Kidney tubule cell (primary cell): ENCODE data around the gene TPRN.

Source experiments
- DNase-seq: peaks from one replicate; pipeline ENCODE4 v3.0.0-alpha.2; 2018; ENCODE audit warnings: low spot score

The TPRN gene

GRCh38 chr9:137173796-137174664, 26.5 kb downstream of the TPRN start:
- DNase-seq: no peak

DNA sequence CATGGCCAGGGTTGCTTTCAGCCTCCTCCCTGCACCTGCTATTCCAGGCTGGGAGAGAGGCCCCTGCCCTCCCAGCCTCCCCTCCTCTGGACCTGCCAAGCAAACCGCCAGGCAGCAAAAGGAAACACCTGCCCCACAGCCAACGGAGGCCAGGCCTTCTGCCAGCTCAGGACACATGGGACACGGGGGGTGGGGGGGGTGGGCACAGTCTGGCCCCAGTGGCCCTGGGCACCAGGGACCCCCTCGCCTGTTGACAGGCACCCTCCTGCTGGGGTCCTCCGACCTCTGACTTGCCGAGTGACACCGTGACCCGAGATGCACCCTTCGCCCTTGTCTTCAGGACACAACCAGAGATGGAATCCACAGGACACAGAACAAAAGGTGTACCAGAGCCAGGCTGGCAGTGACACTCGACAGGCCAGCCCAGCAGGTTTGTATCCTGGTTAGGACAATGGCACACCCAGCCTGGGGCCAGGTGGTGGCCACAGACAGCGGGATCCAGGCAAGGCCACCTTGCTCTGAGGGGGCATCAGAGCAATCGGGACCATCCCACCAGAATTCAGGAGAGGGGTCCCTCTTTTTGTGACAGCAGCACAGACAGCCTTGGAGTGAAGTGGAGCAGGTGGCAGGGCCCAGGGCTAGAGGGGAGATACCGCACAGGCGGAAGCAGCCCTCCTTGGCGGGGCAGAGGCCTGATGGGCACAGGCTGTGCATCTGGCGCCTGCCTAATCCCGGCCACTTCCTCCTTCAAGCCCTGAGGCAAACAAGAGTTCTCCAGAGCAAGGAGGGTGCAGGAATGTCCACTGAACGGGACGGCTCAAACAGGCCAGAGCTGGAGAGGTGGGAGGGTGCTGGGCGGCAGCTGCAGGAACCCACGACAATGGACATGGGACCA, 27.4 kb downstream of the TPRN start:
- DNase-seq: no peak

DNA sequence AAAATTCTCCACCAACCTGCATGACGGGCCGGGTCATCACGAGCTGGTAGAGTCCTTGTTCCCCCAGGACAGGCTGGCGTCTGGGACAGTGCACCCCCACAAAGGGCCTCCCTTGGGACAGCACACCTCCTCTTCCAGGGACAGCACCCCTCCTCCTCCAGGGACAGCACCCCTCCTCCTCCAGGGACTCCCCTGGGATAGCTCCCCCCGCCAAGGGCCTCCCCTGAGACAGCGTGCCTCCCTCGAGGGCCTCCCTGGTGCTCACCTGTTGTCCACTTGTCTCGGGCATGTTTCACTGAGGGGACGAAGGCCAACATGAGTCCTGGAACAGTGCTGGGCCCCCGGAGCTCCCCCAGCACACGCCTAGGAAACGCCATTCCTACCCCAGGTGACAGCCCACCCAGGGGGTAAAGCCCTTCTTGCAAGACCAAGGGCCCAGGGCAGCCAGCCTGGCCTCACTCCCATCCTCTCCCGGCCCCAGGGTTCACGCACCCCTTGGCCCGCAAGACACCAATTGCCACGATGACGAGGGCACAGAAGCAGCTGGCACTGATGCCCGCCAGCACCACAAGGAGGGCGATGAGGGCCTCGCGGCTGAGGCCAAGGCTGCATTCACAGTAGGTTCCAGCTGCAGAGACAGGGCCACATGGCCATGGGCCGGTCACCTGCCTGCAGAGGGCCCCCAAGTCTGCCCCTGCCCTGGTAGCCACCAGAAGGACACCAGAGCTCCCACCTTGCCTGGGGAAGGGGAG, 29.2 kb downstream of the TPRN start:
- no peak for DNase-seq

GRCh38 chr9:137170486-137171148, 29.9 kb downstream of the TPRN start:
- no peak for DNase-seq

GRCh38 chr9:137169896-137170358, 30.6 kb downstream of the TPRN start, which contains the start of gene LRRC26:
TSS of gene LRRC26 (minus strand) at chr9:137170051. CDS start at chr9:137169943, 108 bp downstream.
- no peak for DNase-seq

GRCh38 chr9:137168904-137169856, 31.4 kb downstream of the TPRN start:
- peak; percentile 64 for DNase-seq

GRCh38 chr9:137168573-137168903, 32.0 kb downstream of the TPRN start:
- no peak for DNase-seq

DNA sequence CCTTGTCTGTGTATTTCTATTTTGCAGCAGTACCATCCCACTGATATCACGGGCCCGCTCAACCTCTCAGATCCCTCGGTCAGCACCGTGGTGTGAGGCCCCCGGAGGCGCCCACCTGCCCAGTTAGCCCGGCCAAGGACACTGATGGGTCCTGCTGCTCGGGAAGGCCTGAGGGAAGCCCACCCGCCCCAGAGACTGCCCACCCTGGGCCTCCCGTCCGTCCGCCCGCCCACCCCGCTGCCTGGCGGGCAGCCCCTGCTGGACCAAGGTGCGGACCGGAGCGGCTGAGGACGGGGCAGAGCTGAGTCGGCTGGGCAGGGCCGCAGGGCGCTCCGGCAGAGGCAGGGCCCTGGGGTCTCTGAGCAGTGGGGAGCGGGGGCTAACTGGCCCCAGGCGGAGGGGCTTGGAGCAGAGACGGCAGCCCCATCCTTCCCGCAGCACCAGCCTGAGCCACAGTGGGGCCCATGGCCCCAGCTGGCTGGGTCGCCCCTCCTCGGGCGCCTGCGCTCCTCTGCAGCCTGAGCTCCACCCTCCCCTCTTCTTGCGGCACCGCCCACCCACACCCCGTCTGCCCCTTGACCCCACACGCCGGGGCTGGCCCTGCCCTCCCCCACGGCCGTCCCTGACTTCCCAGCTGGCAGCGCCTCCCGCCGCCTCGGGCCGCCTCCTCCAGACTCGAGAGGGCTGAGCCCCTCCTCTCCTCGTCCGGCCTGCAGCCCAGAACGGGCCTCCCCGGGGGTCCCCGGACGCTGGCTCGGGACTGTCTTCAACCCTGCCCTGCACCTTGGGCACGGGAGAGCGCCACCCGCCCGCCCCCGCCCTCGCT, 32.6 kb downstream of the TPRN start:
- no peak for DNase-seq

GRCh38 chr9:137167277-137167746, 33.2 kb downstream of the TPRN start:
- DNase-seq: no peak

DNA sequence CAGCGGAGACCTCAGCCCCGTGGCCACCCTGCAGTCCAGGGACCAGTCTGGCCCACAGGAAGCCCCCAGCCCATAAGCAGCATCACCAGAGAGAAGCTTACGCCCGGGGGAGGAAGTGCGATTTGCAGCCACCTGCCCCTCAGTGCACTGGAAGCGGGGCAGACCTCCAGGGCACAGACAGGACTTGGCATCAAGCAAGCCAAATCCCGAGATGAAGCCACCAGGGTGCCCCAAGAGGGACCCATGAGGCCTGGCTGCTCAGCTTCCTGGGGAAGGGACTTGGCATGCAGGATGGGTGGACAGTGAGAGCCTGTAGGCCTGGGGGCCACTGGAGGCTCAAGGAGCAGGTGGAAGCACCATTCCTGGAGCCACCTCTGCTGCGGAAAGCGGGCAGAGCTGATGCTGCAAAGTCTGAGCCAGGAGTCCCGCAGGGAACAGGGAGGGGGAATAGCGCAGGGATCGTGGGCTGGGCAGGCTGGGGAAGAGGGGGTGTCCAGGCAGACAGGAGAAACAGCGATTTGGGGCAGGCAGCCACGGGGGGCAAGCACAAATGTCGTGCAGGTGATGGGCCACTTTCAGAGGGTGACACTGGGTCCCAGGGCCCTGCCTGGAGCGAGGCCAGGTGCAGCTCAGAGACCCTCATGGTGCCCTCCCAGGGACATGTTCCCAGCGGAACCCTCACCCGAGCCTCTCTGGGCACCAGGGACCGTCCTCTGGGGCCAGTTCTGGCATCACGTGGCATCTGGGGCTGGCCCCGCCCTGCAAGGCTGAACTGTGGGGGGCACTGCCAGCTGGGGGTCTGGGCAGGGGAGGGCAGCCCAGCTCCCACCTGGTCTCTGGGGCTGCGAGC, 33.9 kb downstream of the TPRN start:
- no peak for DNase-seq

GRCh38 chr9:137165250-137165836, 35.2 kb downstream of the TPRN start:
- DNase-seq: no peak

DNA sequence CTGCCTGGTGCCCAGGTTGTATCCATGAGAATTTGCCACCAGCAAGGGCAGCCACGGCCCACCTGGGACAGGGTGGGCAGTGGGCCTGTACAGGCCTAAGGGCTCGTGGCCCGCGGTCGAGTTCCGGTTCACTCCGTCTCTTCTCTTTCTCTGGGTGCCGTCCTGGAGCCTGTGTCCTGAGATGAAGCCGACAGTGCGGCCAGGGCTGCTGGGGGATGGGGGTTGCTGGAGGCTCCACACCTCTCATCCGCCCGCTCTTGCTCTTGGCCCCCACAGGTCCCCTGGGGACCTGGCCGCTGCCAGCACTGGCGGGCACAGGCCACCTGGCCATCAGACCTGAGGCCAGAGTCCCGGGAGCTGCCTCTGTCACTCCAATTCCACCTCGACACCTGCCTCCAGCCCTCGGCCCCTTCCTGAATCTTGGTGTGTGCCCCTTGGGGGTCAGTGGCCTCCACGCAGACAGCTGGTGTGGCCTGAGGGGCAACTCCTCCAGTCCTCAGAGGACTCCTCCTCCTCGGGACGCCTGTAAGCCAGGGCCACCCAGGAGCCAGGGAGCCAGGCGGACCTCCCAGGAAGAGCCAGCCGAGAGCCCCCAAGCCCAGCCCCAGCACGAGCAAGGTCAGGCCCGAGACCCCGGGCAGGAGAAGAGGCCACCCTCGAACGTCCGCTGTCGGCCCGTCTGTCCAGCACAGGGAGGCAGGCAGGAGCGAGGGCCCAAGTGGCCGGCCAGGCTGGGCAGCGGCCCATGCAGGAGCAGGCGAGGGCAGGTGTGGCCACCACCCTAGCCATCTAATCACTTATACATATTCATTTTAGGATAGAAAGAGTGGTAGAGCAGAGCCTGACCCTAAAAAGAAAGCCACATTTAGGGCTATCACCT, 35.9 kb downstream of the TPRN start:
- no peak for DNase-seq

GRCh38 chr9:137163805-137164204, 36.7 kb downstream of the TPRN start:
- DNase-seq: no peak

DNA sequence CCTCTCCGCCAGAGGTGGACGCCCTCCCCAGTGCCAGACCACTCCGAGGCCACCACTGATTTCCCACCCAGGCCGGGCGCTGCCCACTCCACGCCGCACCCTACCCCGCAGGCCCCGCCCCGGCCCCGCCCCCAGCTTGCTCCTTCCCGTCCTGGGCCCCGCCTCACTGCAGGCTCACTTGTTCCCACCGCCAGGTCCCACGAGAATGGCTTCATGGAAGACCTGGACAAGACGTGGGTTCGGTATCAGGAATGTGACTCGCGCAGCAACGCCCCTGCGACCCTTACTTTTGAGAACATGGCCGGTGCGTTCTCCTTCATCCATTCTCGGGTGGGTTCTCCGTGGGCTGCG, 37.2 kb downstream of the TPRN start:
- DNase-seq: peak; percentile 11

DNA sequence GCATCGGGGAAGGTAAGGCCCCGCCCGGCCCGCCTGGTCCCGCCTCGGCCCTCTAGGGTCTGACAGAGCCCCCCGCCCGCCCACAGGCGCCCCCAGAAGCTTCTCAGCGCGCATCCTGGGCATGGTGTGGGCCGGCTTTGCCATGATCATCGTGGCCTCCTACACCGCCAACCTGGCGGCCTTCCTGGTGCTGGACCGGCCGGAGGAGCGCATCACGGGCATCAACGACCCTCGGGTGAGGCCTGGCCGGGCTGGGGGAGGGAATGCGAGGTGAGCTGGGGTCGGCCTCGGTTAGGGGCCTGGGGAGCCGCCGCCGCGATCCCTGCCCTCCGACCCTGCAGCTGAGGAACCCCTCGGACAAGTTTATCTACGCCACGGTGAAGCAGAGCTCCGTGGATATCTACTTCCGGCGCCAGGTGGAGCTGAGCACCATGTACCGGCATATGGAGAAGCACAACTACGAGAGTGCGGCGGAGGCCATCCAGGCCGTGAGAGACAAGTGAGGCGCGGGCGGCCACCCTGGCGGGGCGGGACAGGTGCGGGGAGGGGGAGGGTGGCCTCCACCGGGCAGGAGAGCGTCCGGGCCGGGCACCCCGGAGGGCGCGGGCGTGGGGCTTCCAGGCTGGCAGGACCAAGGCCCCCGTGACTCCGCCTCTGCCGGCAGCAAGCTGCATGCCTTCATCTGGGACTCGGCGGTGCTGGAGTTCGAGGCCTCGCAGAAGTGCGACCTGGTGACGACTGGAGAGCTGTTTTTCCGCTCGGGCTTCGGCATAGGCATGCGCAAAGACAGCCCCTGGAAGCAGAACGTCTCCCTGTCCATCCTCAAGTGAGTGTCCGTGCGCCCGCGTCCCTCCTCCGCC, 37.8 kb downstream of the TPRN start:
- peak; percentile 23 for DNase-seq
